ENCODE measurements around the gene SCYGR3.
A peak's percentile ranks its signal among the peaks of the same experiment; 100 is the strongest.

SCYGR3 gene, protein sequence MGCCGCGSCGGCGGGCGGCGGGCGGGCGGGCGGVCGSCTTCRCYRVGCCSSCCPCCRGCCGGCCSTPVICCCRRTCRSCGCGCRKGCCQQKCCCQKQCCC

DNA sequence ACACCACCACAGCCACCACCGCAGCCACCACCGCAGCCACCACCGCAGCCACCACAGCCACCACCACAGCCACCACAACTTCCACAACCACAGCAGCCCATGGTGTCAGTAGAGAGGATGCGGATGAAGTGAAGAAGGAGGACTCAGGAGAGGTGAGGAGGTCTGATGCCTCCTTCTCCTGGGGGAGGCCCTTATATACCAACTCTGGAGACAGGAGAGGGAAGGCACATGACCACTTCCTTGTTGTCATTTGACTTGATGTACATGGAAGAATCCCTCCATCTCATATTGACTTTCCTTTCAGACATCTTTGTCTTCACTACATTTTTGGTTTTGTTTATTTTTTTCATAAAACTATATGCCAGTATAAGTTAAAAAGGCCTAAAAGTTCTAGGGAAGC is at the start of gene SCYGR3:
Gene SCYGR3 (minus strand): TSS at position 101 of the 400 bp plus-strand sequence. CDS start 0 bp downstream, at position 101.
- DNase-seq (ENCODE audit: low spot score): no peak

DNA sequence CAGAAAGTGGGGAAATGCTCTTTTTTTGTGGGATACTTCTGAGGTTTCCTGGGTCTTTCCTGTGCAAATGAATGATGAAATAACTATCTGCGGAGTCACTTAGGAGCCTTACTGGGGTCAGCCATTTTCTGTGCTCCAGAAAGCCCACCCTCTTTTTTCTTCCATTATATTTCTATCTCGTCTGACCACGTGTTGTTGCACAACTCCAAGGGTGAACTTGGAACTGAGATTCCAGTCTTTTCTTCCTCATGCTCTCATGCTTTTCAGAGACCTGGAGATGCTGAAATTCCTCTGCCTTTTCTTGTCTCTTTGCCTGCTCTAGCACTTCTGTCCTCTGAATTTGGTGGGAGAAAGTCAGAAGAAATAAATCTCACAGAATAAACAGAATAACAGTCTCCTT is 47.2 kb upstream of the SCYGR3 start:
- no peak for DNase-seq (ENCODE audit: low spot score)

DNA sequence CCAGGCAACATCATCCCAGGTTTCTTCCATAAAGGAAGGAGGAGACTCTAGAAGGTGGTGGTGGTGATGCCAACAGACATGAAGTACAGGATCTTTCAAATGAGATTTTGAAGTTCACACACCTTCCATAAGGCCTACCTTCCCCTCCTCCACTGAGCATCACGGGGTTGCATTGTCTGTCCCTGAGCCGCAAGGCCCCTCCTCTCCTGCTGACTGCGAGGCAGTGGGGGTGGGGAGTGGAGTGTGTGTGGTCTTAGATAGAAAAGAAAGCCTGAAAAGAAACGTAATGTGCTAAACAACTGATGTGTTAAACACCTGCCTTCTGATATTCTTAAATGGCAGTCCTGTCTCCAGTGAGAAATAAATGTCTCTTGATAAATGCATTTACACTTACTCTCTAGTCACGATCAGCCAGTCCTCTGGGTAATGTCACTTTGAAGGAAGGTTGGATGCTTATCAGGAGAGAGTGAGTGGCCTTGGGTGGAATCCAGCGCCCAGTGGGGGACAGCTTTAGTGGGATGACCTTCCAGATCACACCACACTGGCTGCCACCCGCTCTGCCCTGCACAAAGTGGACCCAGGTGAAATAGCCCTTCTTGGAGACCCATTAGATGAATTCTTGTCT is 46.5 kb upstream of the SCYGR3 start:
- DNase-seq (ENCODE audit: low spot score): no peak

DNA sequence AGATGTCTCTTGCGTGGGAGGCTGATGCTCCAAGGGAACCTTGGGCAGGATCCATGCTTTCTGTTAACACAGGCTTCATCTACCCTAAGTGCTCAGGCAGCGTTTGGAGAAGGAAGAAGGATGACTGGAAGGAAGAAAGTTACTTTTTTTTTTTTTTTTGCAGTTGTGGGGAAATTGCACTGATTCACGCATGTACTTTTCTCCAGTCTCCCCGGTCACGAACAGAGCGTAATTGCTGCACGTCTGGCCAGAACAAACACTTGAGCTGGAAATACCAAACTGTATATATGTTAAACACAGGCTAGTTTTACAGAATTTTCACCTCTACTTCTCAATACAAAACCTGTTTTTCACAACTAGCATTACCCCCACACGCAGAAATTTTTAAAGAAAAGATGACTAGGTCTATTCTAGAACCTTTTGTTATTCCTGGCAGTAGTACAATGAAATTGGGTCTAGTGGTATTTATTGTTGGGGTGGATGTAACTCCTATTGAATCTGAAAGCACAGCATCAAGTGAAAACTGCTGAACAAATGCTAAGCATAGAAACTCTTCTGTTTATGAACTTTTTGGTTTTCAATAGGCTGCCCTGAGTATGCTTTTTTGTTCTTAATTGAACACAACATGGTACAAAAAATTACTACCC is 42.7 kb upstream of the SCYGR3 start:
- DNase-seq (ENCODE audit: low spot score): no peak

DNA sequence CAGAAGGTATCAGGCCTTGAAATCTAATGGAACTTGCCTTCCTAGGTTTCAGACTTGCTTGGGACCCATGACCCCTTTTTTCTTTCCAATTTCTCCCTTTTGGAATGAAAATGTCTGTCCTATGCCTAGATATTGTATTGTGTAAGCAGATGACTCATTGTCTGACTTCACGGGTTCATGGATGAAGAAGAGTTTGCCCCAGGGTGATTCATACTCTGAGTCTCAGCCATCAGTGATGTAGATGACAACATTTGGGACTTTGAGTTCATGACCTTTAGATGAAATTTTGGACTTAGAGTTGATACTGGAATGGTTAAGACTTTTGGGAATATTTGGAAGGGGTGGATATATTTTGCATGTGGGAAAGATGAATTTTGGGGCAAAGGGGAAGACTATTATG is 40.8 kb upstream of the SCYGR3 start:
- peak; percentile 87 for DNase-seq (ENCODE audit: low spot score)

DNA sequence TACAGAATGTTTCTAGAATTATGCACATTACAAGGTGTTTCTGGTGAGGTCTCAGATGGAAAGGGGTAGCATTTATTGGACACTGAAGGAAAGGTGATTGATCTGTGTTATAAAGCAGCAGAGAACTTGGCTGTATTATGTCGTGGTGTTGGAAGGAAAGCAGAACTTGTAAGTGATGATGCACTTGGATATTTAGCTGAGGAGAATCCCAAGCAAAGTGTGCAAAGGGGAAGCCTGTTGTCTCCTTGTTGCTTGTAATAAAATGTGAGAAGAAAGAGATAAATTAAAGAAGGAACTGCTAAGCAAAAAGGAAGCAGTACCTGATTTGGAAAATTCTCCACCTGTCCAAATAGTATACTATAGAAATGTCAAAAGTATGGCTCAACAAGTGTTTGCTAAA is 39.8 kb upstream of the SCYGR3 start:
- DNase-seq (ENCODE audit: low spot score): no peak

DNA sequence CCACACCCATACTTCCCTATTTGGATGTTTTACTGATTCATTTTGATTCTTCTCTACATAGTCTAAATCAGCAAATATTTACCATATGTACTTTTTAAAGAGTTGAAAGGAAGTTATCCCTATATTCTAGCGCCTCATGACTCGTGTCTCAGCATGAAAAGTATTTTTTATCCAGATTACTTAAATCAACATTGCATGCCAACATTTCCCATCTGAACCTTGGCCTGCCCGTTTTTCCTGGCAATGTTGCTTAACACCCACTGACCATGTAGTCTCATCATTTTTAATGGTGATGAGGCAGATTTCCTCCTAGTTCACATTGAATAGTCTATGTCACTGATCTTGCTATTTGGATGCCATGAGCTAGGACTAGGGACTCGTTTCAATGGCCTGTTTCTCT is 38.8 kb upstream of the SCYGR3 start:
- no peak for DNase-seq (ENCODE audit: low spot score)

DNA sequence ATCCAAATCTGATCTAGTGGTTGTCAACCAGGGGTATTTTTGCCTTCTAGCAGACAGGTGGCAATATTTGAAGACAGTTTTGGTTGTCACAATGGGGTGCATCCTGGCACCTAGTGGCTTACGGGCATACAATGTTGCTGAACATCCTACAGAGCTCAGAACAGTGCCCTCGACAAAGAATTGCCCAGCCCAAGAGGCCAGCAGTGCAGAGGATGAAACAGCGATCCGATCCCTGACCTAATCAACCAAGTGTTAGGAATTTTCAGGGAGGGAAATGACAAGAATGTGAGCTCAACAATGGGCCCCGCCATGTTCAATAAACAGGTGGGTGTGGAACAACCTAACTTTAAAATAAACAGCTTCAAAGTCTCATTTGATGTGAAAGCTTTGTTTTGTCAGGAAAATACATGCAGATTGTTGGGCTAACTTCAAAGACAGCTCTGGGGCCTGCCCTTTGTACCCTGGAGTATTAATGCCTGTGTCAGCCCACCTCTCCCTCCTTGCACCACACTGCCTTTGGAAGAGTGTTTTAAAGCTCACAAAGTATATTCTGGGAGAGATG is 29.4 kb upstream of the SCYGR3 start:
- no peak for DNase-seq (ENCODE audit: low spot score)

DNA sequence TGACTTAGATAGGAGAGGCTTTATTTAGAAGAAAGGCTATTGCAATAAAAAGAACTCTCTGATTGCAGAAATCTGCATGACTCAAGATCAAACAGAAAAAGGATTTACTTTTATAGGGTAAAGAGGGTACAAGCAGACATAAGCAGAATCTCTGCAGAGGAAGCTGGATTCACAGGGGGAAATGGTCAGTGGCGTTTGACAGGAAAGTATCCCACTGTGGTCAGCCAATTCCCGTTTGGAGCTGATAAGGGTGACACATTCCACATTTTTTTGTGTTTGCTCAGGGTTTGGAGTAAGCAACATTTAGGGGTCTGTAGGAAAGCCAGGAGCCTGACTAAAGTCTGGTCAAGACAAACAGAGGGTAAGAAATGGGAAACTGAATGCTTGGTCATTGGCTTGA is 28.0 kb upstream of the SCYGR3 start:
- DNase-seq (ENCODE audit: low spot score): no peak

DNA sequence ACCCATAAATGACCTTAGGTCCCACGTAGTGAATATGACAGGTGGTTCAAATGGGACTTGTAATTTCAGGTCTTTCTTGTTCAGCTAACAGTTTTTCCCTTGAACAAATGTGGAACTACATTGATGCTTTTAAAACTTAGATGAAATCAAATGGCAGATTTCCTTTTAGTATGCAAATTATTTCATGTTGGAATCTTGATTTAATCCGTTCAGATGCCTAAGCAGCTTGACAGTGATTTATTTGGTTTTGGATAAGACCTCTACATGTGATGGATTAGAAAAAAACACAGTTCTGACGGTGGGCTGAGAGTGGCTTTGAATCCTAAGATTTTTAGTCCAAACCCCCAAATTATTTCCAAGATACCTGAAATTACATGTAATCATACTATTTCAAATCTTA is 19.6 kb upstream of the SCYGR3 start:
- no peak for DNase-seq (ENCODE audit: low spot score)

DNA sequence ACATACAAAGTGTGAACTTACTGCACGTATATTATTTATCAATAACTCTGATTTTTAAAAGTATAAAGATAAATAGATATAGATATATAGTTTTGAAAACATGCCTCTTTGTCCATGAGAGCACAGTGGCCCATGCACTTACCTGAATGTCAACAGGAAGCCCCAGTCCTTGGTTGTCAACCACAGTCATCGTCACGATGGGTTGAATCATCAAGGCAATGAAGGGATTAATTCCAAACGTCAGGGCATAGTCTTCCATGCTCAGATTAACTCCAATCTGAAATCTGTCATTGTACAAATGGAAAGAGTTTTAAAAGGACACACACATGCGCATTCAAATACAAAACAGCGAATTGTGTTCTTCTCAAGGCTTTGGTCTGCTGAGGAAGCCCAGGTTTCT is 18.2 kb upstream of the SCYGR3 start:
- DNase-seq (ENCODE audit: low spot score): no peak

DNA sequence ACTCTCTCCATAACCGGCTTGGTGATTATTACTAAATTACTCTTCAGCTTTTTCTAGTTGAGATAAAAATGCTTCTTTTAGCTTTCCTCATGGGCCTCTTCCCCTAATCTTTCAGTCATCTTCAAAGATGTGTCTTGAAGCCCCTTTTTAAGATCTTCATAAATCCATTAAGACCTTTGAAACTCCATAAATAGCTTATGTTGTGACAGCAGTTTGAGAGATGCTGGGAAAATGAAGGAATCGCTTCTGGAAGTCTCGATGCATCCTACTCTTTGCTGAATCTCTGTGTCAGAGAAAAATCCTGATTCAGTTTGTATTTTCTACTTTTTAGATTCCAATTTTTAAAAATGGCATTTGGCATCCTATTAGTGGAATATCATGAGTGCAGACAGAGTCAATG is 15.7 kb upstream of the SCYGR3 start:
- DNase-seq (ENCODE audit: low spot score): no peak

DNA sequence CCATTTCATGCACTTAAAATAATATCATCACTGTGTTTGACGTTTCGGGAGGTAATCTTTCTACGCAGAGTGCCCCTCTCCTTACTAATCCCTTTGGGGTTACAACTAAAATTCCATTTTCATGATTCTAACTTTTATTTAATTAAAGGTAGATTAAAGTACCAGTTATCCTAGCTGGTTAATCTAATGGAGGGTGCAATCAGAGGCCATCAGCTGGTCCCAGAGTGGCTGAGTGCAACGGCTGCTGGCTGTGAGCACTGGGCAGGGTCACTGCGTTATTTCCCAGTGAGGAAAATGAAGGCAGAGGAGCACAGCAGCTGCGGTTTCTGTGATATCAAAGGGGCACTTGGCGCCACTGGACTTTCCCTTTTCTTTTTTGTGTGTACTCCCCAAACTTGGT is 14.8 kb upstream of the SCYGR3 start:
- DNase-seq (ENCODE audit: low spot score): no peak

DNA sequence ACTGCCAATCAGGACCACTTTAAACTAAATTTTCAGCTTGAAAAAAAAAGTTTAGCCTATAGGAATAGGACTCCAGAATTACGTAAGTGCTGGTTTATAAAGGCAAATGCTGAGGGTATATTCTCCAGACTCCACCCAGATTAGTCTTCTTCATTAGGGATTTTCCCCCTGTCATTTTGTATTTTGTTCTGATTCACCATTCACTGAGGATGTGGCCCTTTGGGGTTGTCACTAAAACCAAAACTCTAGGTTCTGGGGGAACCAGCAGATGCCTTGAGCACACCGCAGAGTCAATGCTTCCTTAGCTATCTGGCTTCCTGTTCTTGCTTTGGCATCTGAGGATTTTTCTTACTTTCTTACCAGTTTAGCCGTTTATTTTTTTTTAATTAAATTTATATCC is 13.1 kb upstream of the SCYGR3 start:
- DNase-seq (ENCODE audit: low spot score): no peak

DNA sequence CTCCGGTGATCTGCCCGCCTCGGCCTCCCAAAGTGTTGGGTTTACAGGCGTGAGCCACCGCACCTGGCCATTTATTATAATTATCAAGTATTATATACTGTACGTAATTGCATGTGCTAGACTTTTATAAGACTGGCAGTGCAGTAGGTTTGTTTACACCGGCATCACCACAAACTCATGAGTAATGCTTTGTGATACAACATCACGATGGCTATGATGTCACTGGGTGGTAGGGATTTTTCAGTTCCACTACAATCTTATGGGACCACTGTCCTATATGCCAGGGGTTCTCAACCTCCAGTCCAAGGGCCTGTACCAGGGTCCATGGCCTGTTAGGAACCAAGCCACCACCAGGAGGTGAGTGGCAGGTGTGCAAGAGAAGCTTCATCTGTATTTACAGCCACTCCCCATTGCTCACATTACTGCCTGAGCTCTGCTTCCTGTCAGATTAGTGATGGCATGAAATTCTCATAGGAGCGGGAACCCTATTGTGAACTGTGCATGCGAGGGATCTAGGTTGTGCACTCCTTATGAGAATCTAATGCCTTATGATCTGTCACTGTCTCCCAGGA is 12.0 kb upstream of the SCYGR3 start:
- no peak for DNase-seq (ENCODE audit: low spot score)

DNA sequence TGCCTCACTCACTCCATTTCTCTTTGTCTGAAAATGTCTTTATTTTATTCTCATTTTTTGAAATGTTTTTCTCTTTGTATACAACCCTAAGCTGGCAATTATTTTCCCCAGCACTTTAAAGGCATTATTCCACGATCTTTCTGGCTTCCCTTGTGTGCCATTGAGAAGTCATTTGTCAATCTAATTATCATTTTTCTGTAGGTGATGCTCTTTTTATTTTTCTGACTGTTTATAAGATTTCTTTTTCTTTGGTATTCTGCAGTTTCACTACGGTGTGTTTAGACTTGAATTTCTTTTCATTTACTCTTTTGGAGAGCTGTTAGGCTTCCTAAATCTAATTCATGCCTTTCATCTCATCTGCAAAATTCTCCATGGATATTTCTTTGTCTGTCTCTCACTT is 10.8 kb upstream of the SCYGR3 start:
- DNase-seq (ENCODE audit: low spot score): no peak

DNA sequence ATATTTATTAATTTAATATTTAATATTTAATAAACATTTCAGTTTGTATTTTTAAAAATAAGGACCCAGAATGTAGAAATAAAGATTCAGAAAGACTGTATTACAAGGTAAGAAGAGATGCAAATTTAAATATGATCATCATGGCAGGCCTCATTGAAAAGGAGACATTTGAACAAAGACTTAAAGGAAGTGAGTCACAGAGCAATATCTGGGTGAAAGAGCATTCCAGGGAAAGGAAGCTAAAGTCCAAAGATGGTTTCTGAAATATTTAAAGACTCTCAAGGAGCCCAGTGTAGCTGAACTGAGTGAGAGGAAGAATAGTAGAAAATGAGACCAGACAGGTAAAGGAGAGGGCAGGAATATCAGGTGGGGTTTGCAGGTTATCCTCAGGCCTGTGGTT is 8.6 kb upstream of the SCYGR3 start:
- peak; percentile 37 for DNase-seq (ENCODE audit: low spot score)

DNA sequence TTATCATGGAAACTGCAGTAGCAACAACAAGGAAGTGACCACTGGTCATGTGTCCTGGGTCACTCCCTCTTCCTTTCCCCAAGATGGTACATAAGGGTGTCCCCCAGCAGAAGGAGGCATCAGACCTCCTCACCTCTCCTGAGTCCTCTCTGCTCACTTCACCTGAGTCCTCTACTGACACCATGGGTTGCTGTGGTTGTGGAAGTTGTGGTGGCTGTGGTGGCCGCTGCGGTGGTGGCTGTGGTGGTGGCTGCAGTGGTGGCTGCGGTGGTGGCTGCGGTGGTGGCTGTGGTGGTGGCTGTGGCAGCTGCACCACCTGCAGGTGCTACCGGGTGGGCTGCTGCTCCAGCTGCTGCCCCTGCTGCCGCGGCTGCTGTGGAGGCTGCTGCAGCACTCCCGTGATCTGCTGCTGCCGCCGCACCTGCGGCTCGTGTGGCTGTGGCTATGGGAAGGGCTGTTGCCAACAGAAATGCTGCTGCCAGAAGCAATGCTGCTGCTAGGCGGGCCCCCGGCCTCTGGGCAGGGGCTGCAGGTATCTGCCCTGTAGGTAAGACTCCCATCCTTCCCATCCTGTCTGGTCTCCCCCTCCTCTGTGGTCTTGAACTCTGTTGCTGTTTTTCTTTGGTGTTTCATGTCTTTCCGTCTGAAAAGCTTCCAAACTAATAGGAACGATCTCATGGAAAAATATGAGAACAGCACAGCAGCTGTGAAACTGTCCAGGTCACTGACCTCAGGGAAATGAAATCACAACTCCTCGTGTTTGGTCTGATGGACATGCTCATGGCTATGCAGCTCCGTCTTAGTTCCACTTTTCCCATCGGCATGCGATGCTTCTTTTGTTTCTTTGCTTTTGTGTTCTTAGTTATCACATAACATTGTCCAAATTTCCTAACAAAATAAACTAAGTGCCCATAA is 2.9 kb upstream of the SCYGR3 start, which contains the start of gene SCYGR4:
Gene SCYGR4 (plus strand): TSS at position 183 of the 915 bp plus-strand sequence. CDS start 0 bp downstream, at position 183.
- no peak for DNase-seq (ENCODE audit: low spot score)

DNA sequence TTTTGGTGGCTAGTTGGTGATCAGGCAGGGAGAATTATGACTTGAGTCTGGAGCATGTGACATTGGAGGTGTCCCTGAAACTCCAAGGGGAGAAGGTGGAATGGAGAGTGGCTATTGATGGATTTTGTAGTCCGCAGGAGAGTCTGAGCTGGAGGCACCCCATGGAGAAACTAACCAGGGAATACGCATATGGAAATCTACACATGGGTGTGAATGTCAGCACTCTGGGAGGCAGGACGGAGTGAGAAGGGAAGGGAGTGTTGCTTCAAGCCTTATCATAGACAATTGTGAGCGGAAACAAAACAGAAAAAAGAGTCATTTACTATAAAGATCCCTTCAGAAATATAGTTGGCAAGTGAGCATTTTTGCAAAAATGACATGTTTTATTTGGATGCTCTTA is 2.0 kb upstream of the SCYGR3 start:
- no peak for DNase-seq (ENCODE audit: low spot score)

DNA sequence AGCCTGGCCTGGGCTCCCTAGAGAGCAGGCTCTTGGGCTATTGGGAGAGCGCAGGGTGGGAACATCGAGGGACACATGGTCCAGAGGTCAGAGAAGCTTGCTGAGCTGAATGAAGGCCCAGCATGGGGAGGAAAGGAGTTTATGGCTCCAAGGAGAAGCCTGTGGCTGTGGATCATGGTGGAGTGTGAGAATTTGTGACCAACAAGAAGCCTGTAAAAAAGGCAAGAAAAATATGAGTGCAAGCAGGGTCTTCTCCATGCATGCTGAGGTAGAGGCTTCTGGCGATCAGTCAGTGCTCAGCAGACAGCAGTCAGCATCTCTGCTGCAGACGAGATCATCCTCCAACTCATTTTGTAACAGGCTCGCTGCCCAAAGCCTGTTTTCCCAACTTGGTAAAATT is 1.3 kb upstream of the SCYGR3 start:
- no peak for DNase-seq (ENCODE audit: low spot score)

DNA sequence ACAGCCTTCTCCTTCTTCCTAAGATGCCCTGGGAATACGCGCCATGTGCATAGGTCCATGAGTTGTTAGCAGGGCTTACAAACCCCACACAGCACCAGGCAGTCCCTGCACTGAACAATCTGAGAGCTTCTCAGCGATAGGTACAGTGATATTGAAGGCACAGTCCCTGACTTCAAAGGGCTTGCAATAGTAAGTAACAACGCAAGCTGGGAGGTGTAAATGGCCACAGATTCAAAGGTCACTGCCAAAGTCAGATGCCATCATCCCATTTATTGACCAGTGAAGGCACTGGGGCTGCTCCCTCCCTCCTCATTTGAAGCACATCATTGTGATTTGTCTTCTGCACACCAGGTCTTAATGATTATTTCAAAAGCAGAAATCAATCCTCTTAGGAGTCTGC is 541 bp upstream of the SCYGR3 start:
- no peak for DNase-seq (ENCODE audit: low spot score)

DNA sequence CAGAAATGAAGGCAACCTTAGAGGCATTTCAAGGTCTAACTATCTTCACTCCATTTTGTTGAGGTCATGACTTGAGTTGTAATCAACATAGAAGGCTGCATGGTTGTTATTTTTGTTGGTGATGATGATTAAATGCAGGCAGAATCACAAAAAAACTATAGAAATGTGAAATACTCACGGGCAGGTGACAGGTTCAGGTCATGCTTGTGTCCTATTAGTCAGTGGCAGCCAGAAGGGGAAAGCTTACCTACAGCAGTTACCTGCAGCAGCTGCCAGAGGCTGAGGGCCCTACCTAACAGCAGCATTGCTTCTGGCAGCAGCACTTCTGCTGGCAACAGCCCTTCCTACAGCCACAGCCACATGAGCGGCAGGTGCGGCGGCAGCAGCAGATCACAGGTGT is 394 bp downstream of the SCYGR3 start:
- no peak for DNase-seq (ENCODE audit: low spot score)

Data from RKO (cell line).